HepG2 (cell line): Measurements from ENCODE around the gene ATOH8. TPM values are rescaled to one million over a fixed set of nuclear protein-coding genes. Genes with fewer than 3 reads are reported as not detected.
A peak's percentile ranks its signal among the peaks of the same experiment; 100 is the strongest.

Experiments used
- AHR ChIP-seq: IDR thresholded peaks from 2 replicates; pipeline ENCODE4 v1.6.1; 2018; ENCODE audit warnings: missing genetic modification reagents, missing compliant biosample characterization
- ATF7-NPFF ChIP-seq: sonication (generic); formaldehyde crosslinking; IDR thresholded peaks from 2 replicates; pipeline ENCODE4 v1.8.1; 2023; ENCODE audit warnings: mild to moderate bottlenecking, low read depth, missing genetic modification reagents, moderate library complexity
- BRF2 ChIP-seq: sonication (generic); formaldehyde crosslinking; IDR thresholded peaks from 2 replicates; pipeline ENCODE4 v1.8.1; 2022; ENCODE audit warnings: mild to moderate bottlenecking, missing genetic modification reagents
- CEBPG ChIP-seq: IDR thresholded peaks from 2 replicates; pipeline ENCODE4 v1.6.1; 2016
- DNMT3B ChIP-seq: conservative IDR thresholded peaks from 2 replicates; pipeline ENCODE4 v1.6.1; 2016; ENCODE audit warnings: missing biosample characterization, control low read depth
- FOXC1 ChIP-seq: sonication (generic); formaldehyde crosslinking; IDR thresholded peaks from 2 replicates; pipeline ENCODE4 v1.8.0; 2022; ENCODE audit warnings: mild to moderate bottlenecking, missing genetic modification reagents, borderline replicate concordance
- GATA4 ChIP-seq: sonication (generic); IDR thresholded peaks from 2 replicates; pipeline ENCODE4 v1.6.1; 2016; ENCODE audit warnings: antibody characterized with exemption, low read depth, borderline replicate concordance
- HHEX ChIP-seq: IDR thresholded peaks from 2 replicates; pipeline ENCODE4 v1.6.1; 2016; ENCODE audit warnings: control low read depth
- MEIS1 ChIP-seq: sonication (generic); formaldehyde crosslinking; IDR thresholded peaks from 2 replicates; pipeline ENCODE4 v1.9.0; 2021; ENCODE audit warnings: mild to moderate bottlenecking, missing genetic modification reagents, moderate library complexity, borderline replicate concordance
- MXD4 ChIP-seq: IDR thresholded peaks from 2 replicates; pipeline ENCODE4 v1.6.1; 2016; ENCODE audit warnings: mild to moderate bottlenecking, missing biosample characterization, missing genetic modification reagents
- NCOA5 ChIP-seq: sonication (generic); formaldehyde crosslinking; IDR thresholded peaks from 2 replicates; pipeline ENCODE4 v1.4.0; 2020; ENCODE audit warnings: missing genetic modification reagents
- NFE2 ChIP-seq: sonication (generic); formaldehyde crosslinking; IDR thresholded peaks from 2 replicates; pipeline ENCODE4 v1.4.0; 2020; ENCODE audit warnings: missing genetic modification reagents
- PAF1 ChIP-seq: IDR thresholded peaks from 2 replicates; pipeline ENCODE4 v1.6.1; 2016; ENCODE audit warnings: missing genetic modification reagents, missing compliant biosample characterization
- POLR2A ChIP-seq, 2 experiments: IDR thresholded peaks; 2 replicates each; pipeline ENCODE4 v1.6.1; 2011; ENCODE audit warnings: low read depth in 2 of 2, low read length in 2 of 2, mild to moderate bottlenecking in 1 of 2, moderate library complexity in 1 of 2; ENCODE audit not compliant: insufficient read depth in 1 of 2
- RBM22 ChIP-seq: fragments of 200-400 bp; formaldehyde crosslinking; optimal IDR thresholded peaks from 2 replicates; pipeline ENCODE3; 2017; ENCODE audit warnings: mild to moderate bottlenecking, low read length, moderate library complexity
- SIX4 ChIP-seq: sonication (generic); formaldehyde crosslinking; IDR thresholded peaks from 2 replicates; pipeline ENCODE4 v1.4.0; 2020; ENCODE audit warnings: missing genetic modification reagents
- SNAPC5 ChIP-seq: sonication (generic); formaldehyde crosslinking; IDR thresholded peaks from 2 replicates; pipeline ENCODE4 v1.8.1; 2023; ENCODE audit warnings: mild to moderate bottlenecking, missing genetic modification reagents, borderline replicate concordance
- STAT5B ChIP-seq: sonication (generic); formaldehyde crosslinking; IDR thresholded peaks from 2 replicates; pipeline ENCODE4 v1.4.0; 2020; ENCODE audit warnings: missing genetic modification reagents
- WIZ ChIP-seq: sonication (generic); formaldehyde crosslinking; IDR thresholded peaks from 2 replicates; pipeline ENCODE4 v1.5.1; 2020; ENCODE audit warnings: mild to moderate bottlenecking, missing genetic modification reagents
- XRCC5 ChIP-seq: fragments of 200-400 bp; formaldehyde crosslinking; optimal IDR thresholded peaks from 2 replicates; pipeline ENCODE3; 2017; ENCODE audit warnings: mild to moderate bottlenecking, low read length
- ZEB1 ChIP-seq: IDR thresholded peaks from 2 replicates; pipeline ENCODE4 v1.6.1; 2012; ENCODE audit warnings: mild to moderate bottlenecking, low read depth, inconsistent platforms; ENCODE audit not compliant: insufficient replicate concordance
- ZFP62 ChIP-seq: sonication (generic); formaldehyde crosslinking; IDR thresholded peaks from 2 replicates; pipeline ENCODE4 v1.4.0; 2020; ENCODE audit warnings: missing genetic modification reagents
- ZNF256 ChIP-seq: sonication (generic); formaldehyde crosslinking; conservative IDR thresholded peaks from 2 replicates; pipeline ENCODE4 v1.4.0; 2020; ENCODE audit warnings: missing genetic modification reagents
- ZNF329 ChIP-seq: sonication (generic); formaldehyde crosslinking; IDR thresholded peaks from 2 replicates; pipeline ENCODE4 v1.9.0; 2021; ENCODE audit warnings: low read depth, mild to moderate bottlenecking, missing genetic modification reagents
- ZNF382 ChIP-seq: sonication (generic); formaldehyde crosslinking; IDR thresholded peaks from 2 replicates; pipeline ENCODE4 v1.5.0; 2020; ENCODE audit warnings: missing genetic modification reagents, mild to moderate bottlenecking, borderline replicate concordance
- ZNF543 ChIP-seq: sonication (generic); formaldehyde crosslinking; IDR thresholded peaks from 2 replicates; pipeline ENCODE4 v1.4.0; 2020; ENCODE audit warnings: mild to moderate bottlenecking, missing genetic modification reagents
- ZNF558 ChIP-seq: sonication (generic); formaldehyde crosslinking; IDR thresholded peaks from 2 replicates; pipeline ENCODE4 v1.9.0; 2022; ENCODE audit warnings: mild to moderate bottlenecking, missing genetic modification reagents, borderline replicate concordance
- ZNF589 ChIP-seq: sonication (generic); formaldehyde crosslinking; conservative IDR thresholded peaks from 2 replicates; pipeline ENCODE4 v1.8.0; 2022; ENCODE audit warnings: mild to moderate bottlenecking, moderate library complexity, missing genetic modification reagents
- ZNF607 ChIP-seq: sonication (generic); formaldehyde crosslinking; IDR thresholded peaks from 2 replicates; pipeline ENCODE4 v1.5.1; 2020; ENCODE audit warnings: missing genetic modification reagents, mild to moderate bottlenecking, borderline replicate concordance
- ZNF776 ChIP-seq: sonication (generic); formaldehyde crosslinking; IDR thresholded peaks from 2 replicates; pipeline ENCODE4 v1.4.0; 2020; ENCODE audit warnings: mild to moderate bottlenecking, missing genetic modification reagents
- ZSCAN30 ChIP-seq: sonication (generic); formaldehyde crosslinking; IDR thresholded peaks from 2 replicates; pipeline ENCODE4 v1.5.0; 2020; ENCODE audit warnings: mild to moderate bottlenecking, missing genetic modification reagents
- ZSCAN9 ChIP-seq: IDR thresholded peaks from 2 replicates; pipeline ENCODE4 v1.6.1; 2016; ENCODE audit warnings: borderline replicate concordance
- polyA plus RNA-seq, 8 experiments: library from polyadenylated mRNA; depleted of rRNA in 3 of 8; stranded (reverse) in 7 of 8; unstranded in 1 of 8; fragments of >200 nt; fragmentation: Illumina TruSeq in 4 of 8; extraction: Trizol in 4 of 8; gene quantifications; 2 replicates each; pipeline versions ENCODE4 v1.2.1 to v1.2.3, GENCODE V29; 2011 to 2016; ENCODE audit warnings: low read depth in 4 of 8, missing spikeins in 1 of 8, mixed read lengths in 1 of 8; ENCODE audit not compliant: insufficient read depth in 1 of 8
- total RNA-seq, 5 experiments: library from RNA; depleted of rRNA; stranded (reverse); fragments of >200 nt; fragmentation: Illumina TruSeq; extraction: Trizol; gene quantifications; 2 replicates each; pipeline ENCODE4 v1.2.3, GENCODE V29; 2016; ENCODE audit warnings: low read depth in 1 of 5

Gene ATOH8
- total and polyA plus RNA-seq, 2 of the 13 experiments (the other 11 are each of a cell fraction or from before 2014, with no cell fraction given), result 0.13 to 0.61 TPM

- TF ChIP-seq ZEB1 (no peak), ZNF607 (CRISPR knock-in tag) (no peak), ZNF776 (CRISPR knock-in tag) (no peak), XRCC5 (peak; percentile 45), NFE2 (CRISPR knock-in tag) (no peak), WIZ (CRISPR knock-in tag) (no peak), ZFP62 (CRISPR knock-in tag) (no peak), SIX4 (CRISPR knock-in tag) (no peak), POLR2A (IDR thresholded peaks at IDR 0.05; ENCODE audit: insufficient read depth in 1 of 2, low read depth in 2 of 2, low read length in 2 of 2) (no peak), MEIS1 (CRISPR knock-in tag) (0 out of 2 replicates have a peak, but pooled peaks have one; percentile 16), DNMT3B (CRISPR knock-in tag) (no peak; the same call in 1 of the 2 replicates), HHEX (CRISPR knock-in tag) (no peak), NCOA5 (CRISPR knock-in tag) (no peak), STAT5B (CRISPR knock-in tag) (no peak), ZNF329 (CRISPR knock-in tag) (no peak), PAF1 (CRISPR knock-in tag) (no peak), BRF2 (CRISPR knock-in tag) (no peak), AHR (CRISPR knock-in tag) (0 out of 2 replicates have a peak, but pooled peaks have one; percentile 36), ZNF543 (CRISPR knock-in tag) (0 out of 2 replicates have a peak, but pooled peaks have one; percentile 40), ZNF589 (CRISPR knock-in tag) (0 out of 2 replicates have a peak, but pooled peaks have one; percentile 41), CEBPG (CRISPR knock-in tag) (0 out of 2 replicates have a peak, but pooled peaks have one; percentile 13), GATA4 (no peak), ZSCAN30 (CRISPR knock-in tag) (no peak), ZNF382 (CRISPR knock-in tag) (no peak), SNAPC5 (CRISPR knock-in tag) (no peak), ZNF558 (CRISPR knock-in tag) (no peak; the same call in 1 of the 2 replicates), RBM22 (no peak), ZNF256 (CRISPR knock-in tag) (no peak; the same call in 1 of the 2 replicates), FOXC1 (CRISPR knock-in tag) (no peak), ZSCAN9 (peak; percentile 58; the same call in 1 of the 2 replicates), ATF7-NPFF (no peak), MXD4 (CRISPR knock-in tag) (peak; percentile 45; the same call in 1 of the 2 replicates)
Observed at GRCh38 chr2:85772019-85772745, 18.4 kb downstream of the ATOH8 start (continued).
